Measurements from ENCODE around the gene PIAS1. TPM values are rescaled to one million over a fixed set of nuclear protein-coding genes. Genes with fewer than 3 reads are reported as not detected.

Gene PIAS1
- total RNA-seq, 2 experiments from 2014 or later = 26.7 to 45.8 TPM

- no peak overlapping the region for H3K27ac Mint-ChIP-seq
- intact Hi-C loops (cut with DNase I, micrococcal nuclease) = no loop called here
- no peak for DNase-seq
- peaks cover 13% of the 10 kb centered on the region for H3K36me3 Mint-ChIP-seq (ENCODE audit: low read depth)
- no peak overlapping the region for H3K4me3 Mint-ChIP-seq
- no peak for ATAC-seq
- ChIA-PET CTCF (interaction anchor here (1.1 kb wide), 1 partner anchor 20 kb away, joined by 3 read pairs; no protein-coding TSS in a partner anchor), POLR2A (no interaction called here)
- no peaks in the 10 kb centered on the region for H3K9me3 Mint-ChIP-seq (ENCODE audit: low read depth)
- H3K4me1 Mint-ChIP-seq = peaks cover 63% of the 10 kb centered on the region
- no peaks in the 10 kb centered on the region for H3K27me3 Mint-ChIP-seq
Observed at GRCh38 chr15:68073576-68074288, 19.6 kb downstream of the PIAS1 start.

DNA sequence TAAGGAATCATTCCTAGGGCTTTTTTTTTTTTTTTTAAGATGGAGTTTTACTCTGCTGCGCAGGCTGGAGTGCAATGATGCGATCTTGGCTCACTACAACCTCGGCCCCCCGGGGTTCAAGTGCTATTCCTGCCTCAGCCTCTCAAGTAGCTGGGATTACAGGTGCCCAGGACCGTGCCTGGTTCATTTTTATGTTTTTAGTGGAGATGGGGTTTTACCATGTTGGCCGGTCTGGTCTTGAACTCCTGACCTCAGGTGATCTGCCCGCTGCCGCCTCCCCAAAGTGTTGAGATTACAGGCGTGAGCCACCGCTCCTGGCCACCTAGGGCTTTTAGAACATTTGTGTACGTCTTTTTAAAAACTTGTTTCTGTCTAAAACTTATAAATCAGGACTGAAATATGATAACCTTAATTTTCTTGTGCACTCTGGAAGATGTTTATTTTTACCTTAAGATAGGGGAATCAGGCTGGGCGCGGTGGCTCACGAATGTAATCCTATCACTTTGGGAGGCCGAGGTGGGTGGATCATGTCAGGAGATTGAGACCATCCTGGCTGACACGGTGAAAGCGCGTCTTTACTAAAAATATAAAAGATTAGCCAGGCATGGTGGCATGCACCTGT lies 21.8 kb downstream of the PIAS1 start:
- peaks cover 13% of the 10 kb centered on the region for H3K36me3 Mint-ChIP-seq (ENCODE audit: low read depth)
- ChIA-PET POLR2A (no interaction called here), CTCF (no interaction called here)
- intact Hi-C loops (cut with DNase I, micrococcal nuclease) = no loop called here
- no peaks in the 10 kb centered on the region for H3K27me3 Mint-ChIP-seq
- H3K27ac Mint-ChIP-seq = no peak overlapping the region
- no peak overlapping the region for H3K4me3 Mint-ChIP-seq
- DNase-seq (no peak), ATAC-seq (no peak)
- H3K4me1 Mint-ChIP-seq = peaks cover 61% of the 10 kb centered on the region
- H3K9me3 Mint-ChIP-seq (ENCODE audit: low read depth) = no peaks in the 10 kb centered on the region

- peak; percentile 68 for ATAC-seq
Observed at GRCh38 chr15:68078365-68078764, 24.2 kb downstream of the PIAS1 start.

DNA sequence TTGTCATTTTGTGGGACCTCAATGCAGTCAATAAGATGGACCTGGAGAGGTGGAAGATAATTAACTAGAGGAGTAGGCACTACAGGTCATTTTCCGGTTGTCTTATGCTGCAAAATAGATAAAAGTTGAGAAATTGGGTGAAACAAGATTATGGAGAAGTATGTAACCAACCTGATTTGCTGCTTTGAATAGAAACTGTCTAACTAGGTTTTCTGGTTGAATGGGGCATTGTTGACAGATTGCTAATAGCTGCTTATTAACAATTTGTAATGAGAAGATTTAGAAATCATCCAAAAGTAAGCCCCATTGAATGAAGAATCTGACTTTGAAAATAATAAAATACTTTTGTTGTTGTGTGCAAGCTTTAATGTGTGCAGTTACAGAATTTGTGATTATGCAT lies 26.2 kb downstream of the PIAS1 start:
- POLR2A ChIA-PET = interaction anchor here (0.6 kb wide), 1 partner anchor 143 kb away, joined by 5 read pairs; no protein-coding TSS in a partner anchor
- H3K4me1 Mint-ChIP-seq = peaks cover 75% of the 10 kb centered on the region
- intact Hi-C loops (cut with DNase I, micrococcal nuclease) = no loop called here
- H3K4me3 Mint-ChIP-seq = no peak overlapping the region
- DNase-seq = no peak
- ATAC-seq = no peak
- H3K36me3 Mint-ChIP-seq (ENCODE audit: low read depth) = peaks cover 5% of the 10 kb centered on the region
- CTCF ChIA-PET = interaction anchor here (0.6 to 1.9 kb wide), 2 partner anchors 16 to 195 kb away, joined by 3 to 4 read pairs; no protein-coding TSS in a partner anchor
- no peaks in the 10 kb centered on the region for H3K9me3 Mint-ChIP-seq (ENCODE audit: low read depth)
- H3K27ac Mint-ChIP-seq = no peak overlapping the region
- H3K27me3 Mint-ChIP-seq = no peaks in the 10 kb centered on the region

More at GRCh38 chr15:68078365-68078764, 24.2 kb downstream of the PIAS1 start:
- H3K4me3 Mint-ChIP-seq = no peak overlapping the region
- ChIA-PET POLR2A (no interaction called here), CTCF (no interaction called here)
- no peak overlapping the region for H3K27ac Mint-ChIP-seq
- H3K36me3 Mint-ChIP-seq (ENCODE audit: low read depth) = peaks cover 8% of the 10 kb centered on the region
- intact Hi-C loops (cut with DNase I, micrococcal nuclease) = no loop called here
- no peaks in the 10 kb centered on the region for H3K27me3 Mint-ChIP-seq
- peaks cover 70% of the 10 kb centered on the region for H3K4me1 Mint-ChIP-seq
- no peak for DNase-seq
- no peaks in the 10 kb centered on the region for H3K9me3 Mint-ChIP-seq (ENCODE audit: low read depth)

GRCh38 chr15:68080783-68081182 lies 26.7 kb downstream of the PIAS1 start:
- peak; percentile 44 for ATAC-seq

DNA sequence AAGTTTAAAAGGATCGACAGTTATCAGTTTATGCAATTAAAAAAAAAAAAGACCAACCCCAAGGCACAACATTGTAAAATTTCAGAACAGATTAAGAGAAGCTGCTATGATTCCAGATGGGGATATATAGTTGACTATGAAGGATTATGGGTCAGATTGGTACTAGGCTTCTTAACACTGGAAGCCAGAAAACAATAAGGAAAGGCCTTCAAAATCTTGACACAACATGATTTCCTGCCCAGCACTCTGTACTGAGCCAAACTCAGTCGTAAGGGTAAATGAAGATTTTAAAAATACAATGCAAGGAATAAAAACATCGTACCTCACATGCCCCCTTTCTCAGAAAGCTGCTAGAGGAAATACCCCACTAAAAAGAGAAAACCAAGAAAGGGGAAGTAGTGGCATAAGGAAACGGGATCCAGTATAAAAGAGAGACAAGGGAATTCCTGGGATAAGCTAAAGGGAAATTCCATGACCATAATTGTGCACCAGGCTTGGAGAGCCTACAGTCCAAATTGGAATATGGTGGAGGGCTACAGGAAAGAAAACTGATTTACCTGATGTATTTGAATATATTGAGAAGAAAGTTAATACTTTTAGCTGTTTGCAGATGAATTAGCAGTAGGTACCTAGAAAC lies 27.9 kb downstream of the PIAS1 start:
- intact Hi-C loops (cut with DNase I, micrococcal nuclease) = no loop called here
- POLR2A ChIA-PET = no interaction called here
- Mint-ChIP-seq H3K9me3 (ENCODE audit: low read depth) (no peaks in the 10 kb centered on the region), H3K36me3 (ENCODE audit: low read depth) (peaks cover 5% of the 10 kb centered on the region), H3K27ac (no peak overlapping the region), H3K27me3 (no peaks in the 10 kb centered on the region), H3K4me1 (peaks cover 63% of the 10 kb centered on the region), H3K4me3 (no peak overlapping the region)
- ATAC-seq = no peak
- DNase-seq = no peak
- CTCF ChIA-PET = interaction anchor here (1.0 to 2.1 kb wide), 4 partner anchors 10 to 26 kb away, joined by 3 to 9 read pairs (median 4); no protein-coding TSS in a partner anchor

More at GRCh38 chr15:68080783-68081182, 26.7 kb downstream of the PIAS1 start:
- ChIA-PET CTCF (interaction anchor here (1.9 kb wide), 1 partner anchor 17 kb away, joined by 4 read pairs; no protein-coding TSS in a partner anchor), POLR2A (no interaction called here)
- peaks cover 5% of the 10 kb centered on the region for H3K36me3 Mint-ChIP-seq (ENCODE audit: low read depth)
- intact Hi-C loops (cut with DNase I, micrococcal nuclease) = no loop called here
- peaks cover 72% of the 10 kb centered on the region for H3K4me1 Mint-ChIP-seq
- no peak overlapping the region for H3K4me3 Mint-ChIP-seq
- H3K27me3 Mint-ChIP-seq = no peaks in the 10 kb centered on the region
- no peak overlapping the region for H3K27ac Mint-ChIP-seq
- H3K9me3 Mint-ChIP-seq (ENCODE audit: low read depth) = no peaks in the 10 kb centered on the region
- DNase-seq = no peak

GRCh38 chr15:68082735-68083134 lies 28.6 kb downstream of the PIAS1 start:
- Mint-ChIP-seq H3K4me1 (peaks cover 56% of the 10 kb centered on the region), H3K9me3 (ENCODE audit: low read depth) (no peaks in the 10 kb centered on the region), H3K4me3 (no peak overlapping the region), H3K27me3 (no peaks in the 10 kb centered on the region), H3K36me3 (ENCODE audit: low read depth) (peaks cover 9% of the 10 kb centered on the region), H3K27ac (no peak overlapping the region)
- intact Hi-C loops (cut with DNase I, micrococcal nuclease) = no loop called here
- no peak for ATAC-seq
- ChIA-PET POLR2A (no interaction called here), CTCF (interaction anchor here (1.0 to 2.1 kb wide), 3 partner anchors 9 to 27 kb away, joined by 3 to 9 read pairs (median 3); no protein-coding TSS in a partner anchor)
- DNase-seq = no peak

DNA sequence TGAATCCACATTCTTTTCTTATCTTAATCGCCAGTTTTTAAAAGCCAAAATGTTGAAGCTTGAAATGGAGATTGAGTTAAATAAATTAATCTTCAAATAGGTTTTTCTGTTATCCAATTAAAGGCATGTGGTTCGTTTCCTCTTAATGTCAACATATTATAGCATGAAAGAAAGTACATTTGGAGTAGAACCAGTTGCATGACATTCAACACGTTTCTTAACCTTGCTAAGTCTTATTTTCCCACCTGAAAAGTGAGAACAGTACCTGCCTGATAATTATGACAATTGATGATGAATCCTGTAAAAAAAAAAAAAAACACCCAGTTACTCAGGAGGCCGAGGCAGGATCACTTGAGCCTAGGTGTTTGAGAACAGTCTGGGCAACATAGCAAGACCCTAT lies 29.3 kb downstream of the PIAS1 start:
- H3K9me3 Mint-ChIP-seq (ENCODE audit: low read depth) = no peaks in the 10 kb centered on the region
- H3K27me3 Mint-ChIP-seq = no peaks in the 10 kb centered on the region
- DNase-seq (no peak), ATAC-seq (no peak)
- no peak overlapping the region for H3K27ac Mint-ChIP-seq
- CTCF ChIA-PET = interaction anchor here (2.1 kb wide), 1 partner anchor 8 kb away, joined by 9 read pairs; no protein-coding TSS in a partner anchor
- H3K4me3 Mint-ChIP-seq = no peak overlapping the region
- intact Hi-C loops (cut with DNase I, micrococcal nuclease) = no loop called here
- peaks cover 12% of the 10 kb centered on the region for H3K36me3 Mint-ChIP-seq (ENCODE audit: low read depth)
- POLR2A ChIA-PET = no interaction called here
- peaks cover 50% of the 10 kb centered on the region for H3K4me1 Mint-ChIP-seq

DNA sequence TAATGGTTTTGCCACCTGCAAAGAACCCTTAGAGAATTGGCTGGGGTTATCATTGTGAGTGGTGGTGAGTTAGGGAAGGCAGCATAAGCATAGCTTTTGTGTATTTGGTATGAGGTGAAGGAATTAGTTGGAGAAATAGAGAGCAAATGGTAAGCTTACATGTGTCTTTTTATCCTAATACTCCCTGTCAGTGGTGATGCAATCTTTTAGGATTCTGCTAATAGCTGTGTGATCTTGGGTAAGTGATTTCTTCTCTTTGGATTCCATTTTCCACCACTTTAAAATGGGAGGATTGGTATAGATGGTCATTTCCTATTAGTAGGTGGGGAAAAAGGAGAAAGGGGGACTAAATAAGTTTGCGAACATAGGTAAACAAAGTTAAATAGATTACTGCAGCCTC lies 30.9 kb downstream of the PIAS1 start:
- H3K27ac Mint-ChIP-seq = no peak overlapping the region
- H3K9me3 Mint-ChIP-seq (ENCODE audit: low read depth) = no peaks in the 10 kb centered on the region
- no peak overlapping the region for H3K4me3 Mint-ChIP-seq
- ChIA-PET POLR2A (interaction anchor here (0.6 to 1.1 kb wide), 2 partner anchors 21 to 31 kb away, joined by 3 read pairs; partner anchors contain the start of gene PIAS1), CTCF (interaction anchor here (1.4 kb wide), 1 partner anchor 29 kb away, joined by 5 read pairs; no protein-coding TSS in a partner anchor)
- no peak for ATAC-seq
- peaks cover 53% of the 10 kb centered on the region for H3K4me1 Mint-ChIP-seq
- H3K36me3 Mint-ChIP-seq (ENCODE audit: low read depth) = peaks cover 17% of the 10 kb centered on the region
- no peaks in the 10 kb centered on the region for H3K27me3 Mint-ChIP-seq
- no peak for DNase-seq
- intact Hi-C loops (cut with DNase I, micrococcal nuclease) = no loop called here

DNA sequence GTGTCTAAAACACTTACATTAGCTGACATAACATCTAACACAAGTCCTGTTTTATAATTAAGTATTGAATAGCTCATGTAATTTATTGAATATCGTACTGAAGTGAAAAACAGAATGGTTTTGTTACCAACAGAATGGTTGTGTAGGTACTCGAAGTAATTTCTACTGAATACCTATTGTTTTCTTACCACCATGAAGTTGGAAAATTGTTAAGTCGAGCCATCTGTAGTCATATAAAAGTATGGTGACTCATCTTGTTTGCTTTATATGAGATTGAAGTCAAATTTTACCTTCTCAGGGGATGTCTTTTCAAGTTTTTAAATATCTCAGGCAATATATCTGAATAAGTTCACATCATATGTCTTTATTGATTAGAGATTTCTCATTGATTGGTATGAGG lies 37.6 kb downstream of the PIAS1 start:
- Mint-ChIP-seq H3K27me3 (no peaks in the 10 kb centered on the region), H3K4me1 (peaks cover 16% of the 10 kb centered on the region), H3K36me3 (ENCODE audit: low read depth) (peaks cover 47% of the 10 kb centered on the region), H3K4me3 (no peak overlapping the region), H3K27ac (no peak overlapping the region), H3K9me3 (ENCODE audit: low read depth) (peaks cover 8% of the 10 kb centered on the region)
- CTCF ChIA-PET = interaction anchor here (1.7 kb wide), 1 partner anchor 9 kb away, joined by 9 read pairs; no protein-coding TSS in a partner anchor
- DNase-seq = no peak
- POLR2A ChIA-PET = no interaction called here
- intact Hi-C loops (cut with DNase I, micrococcal nuclease) = no loop called here
- no peak for ATAC-seq

GRCh38 chr15:68096099-68096498 lies 42.0 kb downstream of the PIAS1 start:
- no peak for DNase-seq
- ChIA-PET POLR2A (no interaction called here), CTCF (interaction anchor here (0.7 kb wide), 1 partner anchor 523 kb away, joined by 3 read pairs; no protein-coding TSS in a partner anchor)
- peaks cover 31% of the 10 kb centered on the region for H3K4me1 Mint-ChIP-seq
- no peak overlapping the region for H3K4me3 Mint-ChIP-seq
- no peak for ATAC-seq
- intact Hi-C loops (cut with DNase I, micrococcal nuclease) = no loop called here
- peaks cover 16% of the 10 kb centered on the region for H3K9me3 Mint-ChIP-seq (ENCODE audit: low read depth)
- H3K27me3 Mint-ChIP-seq = no peaks in the 10 kb centered on the region
- H3K36me3 Mint-ChIP-seq (ENCODE audit: low read depth) = peaks cover 51% of the 10 kb centered on the region
- H3K27ac Mint-ChIP-seq = no peak overlapping the region

Data from activated CD4-positive, alpha-beta T cell treated with anti-CD3 and anti-CD28 coated beads for 36 hours (primary cell).